ENCODE measurements around the gene CTAG1B. TPM values are rescaled to one million over a fixed set of nuclear protein-coding genes. Genes with fewer than 3 reads are reported as not detected.
"Not testable (repeated sequence)": the region's sequence is repeated elsewhere in the genome, so short reads cannot be mapped to it uniquely, and the experiment has no call there.

The CTAG1B gene
- total RNA-seq, 2 donors from 2014 or later: 8.7 TPM; not detected in 1

DNA sequence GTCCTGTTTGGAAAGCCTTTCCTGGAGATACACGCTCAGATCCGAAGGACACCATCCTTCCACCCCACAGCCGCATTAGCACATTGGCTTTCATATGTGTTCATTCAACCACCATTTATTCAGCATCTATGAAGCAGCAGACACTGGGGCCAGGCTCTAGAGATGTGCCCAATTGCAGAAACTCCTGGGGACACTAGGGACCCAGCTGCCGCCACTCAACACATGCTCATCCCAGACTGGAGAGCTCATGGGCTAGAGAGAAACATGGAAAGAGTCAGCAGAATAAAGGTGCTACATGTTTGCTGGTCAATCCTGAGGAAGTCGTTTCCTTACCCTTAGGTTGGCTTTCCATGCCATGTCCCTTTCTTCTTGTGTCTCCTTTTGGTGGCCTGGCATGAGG, 26.6 kb downstream of the CTAG1B start:
- Histone ChIP-seq H3K27ac (no peak overlapping the region), H3K9me3 (no peaks in the 10 kb centered on the region), H3K27me3 (replicated peaks; ENCODE audit: insufficient read depth) (no peaks in the 10 kb centered on the region), H3K4me3 (no peak overlapping the region), H3K4me1 (replicated peaks) (no peaks in the 10 kb centered on the region), H3K36me3 (no peaks in the 10 kb centered on the region)
- WGBS: 97% methylated on average over 5 of the region's 5 CpGs
- DNase-seq (ENCODE audit: low spot score): no peak
- TF ChIP-seq CTCF (IDR thresholded peaks at IDR 0.05) (no peak), POLR2A (IDR thresholded peaks at IDR 0.05) (no peak), POLR2AphosphoS5 (IDR thresholded peaks at IDR 0.05) (no peak)
- intact Hi-C loops (cut with DNase I): no loop called here

GRCh38 chrX:154590415-154590814, 28.7 kb downstream of the CTAG1B start:
- H3K4me3 ChIP-seq; H3K27me3 ChIP-seq (replicated peaks; ENCODE audit: insufficient read depth); intact Hi-C loops (cut with DNase I); H3K9me3 ChIP-seq; H3K4me1 ChIP-seq (replicated peaks); H3K27ac ChIP-seq; H3K36me3 ChIP-seq; DNase-seq (ENCODE audit: low spot score): not testable (repeated sequence)
- no CpG with 5 or more reads among the region's 13 CpGs for WGBS

DNA sequence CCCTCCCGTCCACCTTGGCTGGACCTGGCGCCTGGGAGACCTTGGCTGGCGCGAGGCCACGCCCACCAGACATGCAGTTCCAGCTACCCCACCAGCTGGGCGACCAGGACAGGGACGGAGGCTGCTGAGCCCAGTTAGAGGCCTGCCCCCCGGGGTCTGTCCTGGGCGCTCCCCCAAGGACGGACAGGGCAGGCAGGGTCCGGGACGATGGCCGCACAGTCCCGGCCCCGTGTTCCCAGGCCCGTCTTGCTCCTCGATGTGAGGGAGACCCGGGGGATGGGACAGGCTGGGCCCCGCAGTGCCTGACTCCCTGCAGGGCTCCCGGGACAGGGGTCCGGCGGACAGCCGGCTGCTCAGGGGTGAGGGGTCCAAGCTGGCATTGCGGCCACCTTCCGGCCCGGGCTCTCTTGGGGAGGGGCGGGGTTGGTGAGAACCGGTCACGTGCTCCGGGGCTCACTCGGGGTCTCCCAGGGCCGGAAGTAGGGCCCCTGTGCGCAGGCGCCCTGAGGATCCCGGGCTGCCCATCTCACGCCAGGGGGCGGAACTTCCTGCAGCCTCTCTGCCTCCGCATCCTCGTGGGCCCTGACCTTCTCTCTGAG, 34.4 kb downstream of the CTAG1B start, which contains the start of gene CTAG1A:
TSS of gene CTAG1A (plus strand) at position 549 of the 599 bp plus-strand sequence. CDS start 74 bp downstream, outside the sequence.
- H3K27me3 ChIP-seq (replicated peaks; ENCODE audit: insufficient read depth); H3K36me3 ChIP-seq; H3K4me1 ChIP-seq (replicated peaks); intact Hi-C loops (cut with DNase I); H3K27ac ChIP-seq; H3K4me3 ChIP-seq; H3K9me3 ChIP-seq; DNase-seq (ENCODE audit: low spot score): not testable (repeated sequence)
- no CpG with 5 or more reads among the region's 39 CpGs for WGBS

DNA sequence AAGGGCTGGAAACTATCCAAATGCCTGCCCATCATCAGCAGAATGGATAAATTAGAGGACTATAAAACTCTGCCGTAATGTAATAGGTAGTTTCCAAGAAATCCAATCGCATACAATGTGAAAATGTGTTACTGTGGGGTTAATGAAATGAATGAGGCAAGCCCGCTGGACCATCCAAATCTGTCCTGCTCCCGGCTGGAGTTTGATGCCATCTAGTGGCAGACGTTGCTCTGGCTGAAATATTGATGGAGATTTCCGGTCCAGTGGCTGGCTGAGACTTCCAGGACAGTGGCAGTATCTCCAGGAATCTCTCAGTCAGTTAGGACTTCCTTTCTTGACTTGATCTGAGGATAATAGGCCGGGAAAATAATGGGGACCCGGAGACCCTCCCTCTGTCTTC, 36.1 kb downstream of the CTAG1B start:
- intact Hi-C loops (cut with DNase I); H3K4me3 ChIP-seq; H3K4me1 ChIP-seq (replicated peaks); H3K9me3 ChIP-seq; H3K27ac ChIP-seq; H3K36me3 ChIP-seq; DNase-seq (ENCODE audit: low spot score); H3K27me3 ChIP-seq (replicated peaks; ENCODE audit: insufficient read depth): not testable (repeated sequence)
- no CpG with 5 or more reads among the region's 8 CpGs for WGBS

GRCh38 chrX:154575076-154575475, 44.0 kb downstream of the CTAG1B start:
- H3K36me3 ChIP-seq; intact Hi-C loops (cut with DNase I); H3K4me1 ChIP-seq (replicated peaks); H3K4me3 ChIP-seq; H3K27ac ChIP-seq; H3K9me3 ChIP-seq; DNase-seq (ENCODE audit: low spot score); H3K27me3 ChIP-seq (replicated peaks; ENCODE audit: insufficient read depth): not testable (repeated sequence)
- WGBS: no CpG with 5 or more reads among the region's 5 CpGs

GRCh38 chrX:154573061-154573460, 46.0 kb downstream of the CTAG1B start:
- WGBS: no CpG with 5 or more reads among the region's 10 CpGs

DNA sequence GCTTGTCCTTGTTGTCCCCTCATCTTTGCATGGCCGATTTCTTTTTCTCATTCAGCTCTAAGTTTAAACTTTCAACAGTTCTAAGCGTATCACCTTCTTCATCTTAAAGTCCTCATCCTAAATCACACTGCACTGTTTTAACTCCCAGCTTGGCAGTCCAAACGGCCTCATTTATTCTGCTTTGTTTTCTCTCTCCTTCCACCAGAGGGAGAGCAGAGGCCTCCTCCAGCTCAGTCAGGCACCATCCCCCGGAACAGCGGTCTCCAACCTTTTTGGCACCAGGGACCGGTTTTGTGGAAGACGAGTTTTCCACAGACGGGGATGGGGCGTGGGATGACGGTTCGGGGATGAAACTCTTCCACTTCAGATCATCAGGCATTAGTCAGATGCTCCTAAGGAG, 48.7 kb downstream of the CTAG1B start:
- intact Hi-C loops (cut with DNase I); DNase-seq (ENCODE audit: low spot score): not testable (repeated sequence)
- WGBS: no CpG with 5 or more reads among the region's 11 CpGs

More at GRCh38 chrX:154573061-154573460, 46.0 kb downstream of the CTAG1B start:
- intact Hi-C loops (cut with DNase I); H3K9me3 ChIP-seq; H3K27me3 ChIP-seq (replicated peaks; ENCODE audit: insufficient read depth); H3K27ac ChIP-seq; H3K36me3 ChIP-seq; DNase-seq (ENCODE audit: low spot score); H3K4me1 ChIP-seq (replicated peaks); H3K4me3 ChIP-seq: not testable (repeated sequence)

More for the DNA sequence above, 48.7 kb downstream of the CTAG1B start:
- not testable (repeated sequence) for H3K9me3 ChIP-seq; H3K4me1 ChIP-seq (replicated peaks); H3K27ac ChIP-seq; H3K36me3 ChIP-seq; H3K4me3 ChIP-seq; H3K27me3 ChIP-seq (replicated peaks; ENCODE audit: insufficient read depth)

Small RNAs within 50 kb of the gene (small RNA-seq; reads per million reads assigned to genes)
- gene AC244090.1: 0 reads per million in 2 donors
- 0 reads per million in 2 donors for gene AC244107.2

Other genes starting within 250 kb of the CTAG1B start
- gene FLNA, start 244.6 kb downstream of the CTAG1B start, total RNA-seq: 1,000 to 10,000 TPM; 1,711 to 2,337 TPM
- gene EMD, start 240.0 kb downstream of the CTAG1B start, total RNA-seq: 10 to 100 TPM; 61.4 to 66.1 TPM
- 1,000 to 10,000 TPM; 3,702 to 5,500 TPM for gene RPL10, start 220.9 kb downstream of the CTAG1B start, total RNA-seq
- 10 to 100 TPM; 36.8 to 70.7 TPM for gene DNASE1L1, start 210.0 kb downstream of the CTAG1B start, total RNA-seq
- 10 to 100 TPM; 25.7 to 56.5 TPM for gene TAFAZZIN, start 207.7 kb downstream of the CTAG1B start, total RNA-seq
- 100 to 1,000 TPM; 110 to 149 TPM for gene ATP6AP1, start 190.6 kb downstream of the CTAG1B start, total RNA-seq
- 100 to 1,000 TPM in 1 of 2 donors, 10 to 100 TPM in 1; 52.9 to 148 TPM for gene GDI1, start 182.1 kb downstream of the CTAG1B start, total RNA-seq
- 10 to 100 TPM; 32.9 to 35.8 TPM for gene FAM50A, start 175.1 kb downstream of the CTAG1B start, total RNA-seq
- 10 to 100 TPM; 15.7 to 21.0 TPM for gene PLXNA3, start 161.0 kb downstream of the CTAG1B start, total RNA-seq
- 10 to 100 TPM; 39.1 to 44.2 TPM for gene LAGE3, start 140.0 kb downstream of the CTAG1B start, total RNA-seq
- 10 to 100 TPM; 31.9 to 53.7 TPM for gene UBL4A, start 132.7 kb downstream of the CTAG1B start, total RNA-seq
- gene SLC10A3, start 128.7 kb downstream of the CTAG1B start, total RNA-seq: 10 to 100 TPM; 28.0 to 45.6 TPM
- gene FAM3A, start 103.0 kb downstream of the CTAG1B start, total RNA-seq: 10 to 100 TPM; 52.0 to 72.7 TPM
- gene G6PD, start 72.4 kb downstream of the CTAG1B start, total RNA-seq: 100 to 1,000 TPM in 1 of 2 donors, 10 to 100 TPM in 1; 27.9 to 300 TPM
- 10 to 100 TPM; 16.4 to 31.7 TPM for gene IKBKG, start 71.7 kb downstream of the CTAG1B start, total RNA-seq
- 10 to 100 TPM in 1 of 2 donors, not detected in 1; 11.8 TPM for gene CTAG1A, start 34.1 kb downstream of the CTAG1B start, total RNA-seq
- gene CTAG2, start 34.3 kb upstream of the CTAG1B start, total RNA-seq: 10 to 100 TPM in 1 of 2 donors, not detected in 1; 15.4 TPM
- 10 to 100 TPM in 1 of 2 donors, 1 to 10 TPM in 1; 1.5 to 12.8 TPM for gene GAB3, start 131.8 kb upstream of the CTAG1B start, total RNA-seq
- gene DKC1, start 143.6 kb upstream of the CTAG1B start, total RNA-seq: 10 to 100 TPM; 22.6 to 58.2 TPM
- gene MPP1, start 186.2 kb upstream of the CTAG1B start, total RNA-seq: 10 to 100 TPM; 38.2 to 43.6 TPM
- gene SMIM9, start 215.4 kb upstream of the CTAG1B start, total RNA-seq: not detected